Stimulated activated CD4-positive, alpha-beta T cell treated with anti-CD3 and anti-CD28 coated beads, Interleukin-4, amount 100 ng/mL, for 48 hours (primary cell): ENCODE results near the gene C11orf52.

Experiments
- DNase-seq, 2 donors: peaks; one replicate each; pipeline ENCODE4 v3.0.0-alpha.2; 2020; ENCODE audit warnings: low read depth in 2 of 2

The C11orf52 gene

DNA sequence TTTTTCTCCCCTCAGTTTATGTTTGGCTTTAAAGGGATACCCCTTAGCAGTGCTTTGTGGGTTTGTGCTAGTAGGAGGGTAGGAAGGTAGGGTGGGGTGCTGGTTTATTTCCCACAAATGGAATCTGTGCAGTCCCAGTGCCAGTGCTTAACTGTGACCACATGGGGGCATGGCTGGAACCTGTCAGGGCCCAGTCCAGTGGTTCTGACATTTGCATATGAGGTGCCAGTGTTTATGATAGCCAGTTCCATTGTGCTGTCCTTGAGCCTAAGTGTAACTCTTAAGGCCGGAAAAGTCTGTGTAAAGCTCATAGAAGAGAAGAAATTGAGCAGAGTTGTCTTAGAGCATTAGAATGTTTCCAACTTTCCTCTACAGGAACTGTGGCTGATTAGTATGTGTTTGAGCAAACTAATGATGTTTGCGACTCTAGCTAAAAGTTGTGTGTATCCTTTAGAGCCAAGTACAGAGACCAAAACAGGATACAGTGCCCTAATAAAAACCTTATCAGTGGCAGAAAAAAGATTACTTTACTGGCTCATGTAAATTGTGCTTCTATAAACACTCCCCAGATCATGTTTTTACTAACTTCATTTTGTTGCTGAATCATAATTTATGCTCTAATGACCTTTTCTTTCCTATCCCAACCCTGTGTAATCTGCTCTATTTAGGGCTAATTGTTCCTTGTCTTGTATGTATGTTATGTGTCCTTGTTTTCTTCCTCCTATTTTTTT is 56.5 kb downstream of the C11orf52 start:
- no peak for DNase-seq

DNA sequence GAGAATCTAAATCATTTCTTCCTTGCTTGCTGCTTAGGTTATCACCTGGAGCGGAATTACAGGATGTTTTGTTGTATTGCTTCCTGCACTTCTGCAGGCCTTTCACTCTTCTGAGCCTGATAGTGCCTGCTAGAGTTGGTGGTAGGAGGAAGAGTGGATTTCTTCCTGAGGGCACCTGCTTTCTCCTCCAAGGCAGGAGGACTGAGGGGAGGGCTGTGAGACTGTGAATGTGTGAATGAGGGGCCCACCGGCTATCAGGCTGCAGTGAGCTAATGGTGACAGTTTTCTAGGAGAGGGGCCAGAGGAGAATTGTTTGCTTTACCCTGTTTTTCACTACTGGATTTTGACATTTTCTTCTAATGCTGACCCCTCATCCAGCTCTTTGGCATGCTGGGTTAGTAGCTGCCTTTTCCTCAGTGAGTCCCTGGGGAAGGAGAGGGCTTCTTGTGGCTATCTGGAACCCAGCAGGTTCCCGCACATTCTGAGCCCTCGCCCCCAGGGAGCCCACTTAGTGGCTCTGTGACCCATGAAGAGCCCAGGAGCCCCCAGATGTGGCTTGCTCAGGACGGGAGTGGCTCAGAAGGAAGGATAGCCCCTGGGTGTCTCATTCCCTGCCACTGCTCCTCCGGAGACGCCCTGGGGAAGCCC is 57.5 kb downstream of the C11orf52 start:
- DNase-seq = no peak
